ENCODE results near the gene PSKH1. TPM values are rescaled to one million over a fixed set of nuclear protein-coding genes. Genes with fewer than 3 reads are reported as not detected.
"Not testable (repeated sequence)": the region's sequence is repeated elsewhere in the genome, so short reads cannot be mapped to it uniquely, and the experiment has no call there.

PSKH1 gene
- total RNA-seq, 1 donor from 2014 or later = 22.6 TPM

GRCh38 chr16:67933805-67934204, 40.8 kb downstream of the PSKH1 start:
- DNase-seq (ENCODE audit: low spot score) = no peak
- intact Hi-C loops (cut with DNase I) = loop anchor here (5.0 to 10.0 kb wide), 3 partner anchors 102 to 409 kb away; partner anchors contain the start of gene RIPOR1

- intact Hi-C loops (cut with DNase I) = loop anchor here (5.0 to 10.0 kb wide), 3 partner anchors 102 to 410 kb away; partner anchors contain the start of gene RIPOR1
- no peak for DNase-seq (ENCODE audit: low spot score)
Measured at GRCh38 chr16:67934306-67935100, 41.4 kb downstream of the PSKH1 start.

- intact Hi-C loops (cut with DNase I) = loop anchor here (10.0 kb wide), 1 partner anchor 410 kb away; the partner anchor contains the start of gene RIPOR1
- DNase-seq (ENCODE audit: low spot score) = no peak
Measured at GRCh38 chr16:67935101-67935401, 42.0 kb downstream of the PSKH1 start.

GRCh38 chr16:67935402-67936123, 42.5 kb downstream of the PSKH1 start:
- peak; percentile 98 for DNase-seq (ENCODE audit: low spot score)
- intact Hi-C loops (cut with DNase I) = loop anchor here (10.0 kb wide), 1 partner anchor 411 kb away; the partner anchor contains the start of gene RIPOR1

GRCh38 chr16:67936124-67936879, 43.2 kb downstream of the PSKH1 start, which contains the start of gene PSMB10:
Gene PSMB10, minus strand, starts transcription at chr16:67936850. Its CDS starts 101 bp downstream, at chr16:67936749.
- no peak for DNase-seq (ENCODE audit: low spot score)
- intact Hi-C loops (cut with DNase I) = loop anchor here (10.0 kb wide), 1 partner anchor 412 kb away; the partner anchor contains the start of gene RIPOR1

GRCh38 chr16:67936880-67937605, 44.0 kb downstream of the PSKH1 start:
- peak; percentile 87 for DNase-seq (ENCODE audit: low spot score)
- intact Hi-C loops (cut with DNase I) = loop anchor here (10.0 kb wide), 1 partner anchor 412 kb away; the partner anchor contains the start of gene RIPOR1

- DNase-seq (ENCODE audit: low spot score) = not testable (repeated sequence)
- intact Hi-C loops (cut with DNase I) = loop anchor here (10.0 kb wide), 1 partner anchor 413 kb away; the partner anchor contains the start of gene RIPOR1
Measured at GRCh38 chr16:67937713-67938112, 44.7 kb downstream of the PSKH1 start.

GRCh38 chr16:67939507-67940445, 46.7 kb downstream of the PSKH1 start:
- DNase-seq (ENCODE audit: low spot score) = no peak
- intact Hi-C loops (cut with DNase I) = loop anchor here (2.0 to 10.0 kb wide), 2 partner anchors 25 to 415 kb away; partner anchors contain the start of gene RIPOR1

- intact Hi-C loops (cut with DNase I) = loop anchor here (2.0 kb wide), 1 partner anchor 24 kb away; no protein-coding TSS in a partner anchor
- DNase-seq (ENCODE audit: low spot score) = no peak
Measured at GRCh38 chr16:67940446-67941089, 47.5 kb downstream of the PSKH1 start.

- intact Hi-C loops (cut with DNase I) = loop anchor here (2.0 kb wide), 1 partner anchor 23 kb away; no protein-coding TSS in a partner anchor
- DNase-seq (ENCODE audit: low spot score) = no peak
Measured at GRCh38 chr16:67941469-67942199, 48.6 kb downstream of the PSKH1 start.

GRCh38 chr16:67942200-67942509, 49.1 kb downstream of the PSKH1 start:
- intact Hi-C loops (cut with DNase I) = no loop called here
- DNase-seq (ENCODE audit: low spot score) = no peak

GRCh38 chr16:67942510-67943255, 49.6 kb downstream of the PSKH1 start:
- no peak for DNase-seq (ENCODE audit: low spot score)
- intact Hi-C loops (cut with DNase I) = no loop called here

- intact Hi-C loops (cut with DNase I) = no loop called here
- DNase-seq (ENCODE audit: low spot score) = no peak
Measured at GRCh38 chr16:67943256-67943618, 50.2 kb downstream of the PSKH1 start.

GRCh38 chr16:67943619-67944504, 50.8 kb downstream of the PSKH1 start, which contains the start of gene LCAT:
Gene LCAT, minus strand, starts transcription at chr16:67944120. Its CDS starts 19 bp downstream, at chr16:67944101.
- no peak for DNase-seq (ENCODE audit: low spot score)
- intact Hi-C loops (cut with DNase I) = no loop called here
